HG03064 (cell line): Measurements from ENCODE around the gene SNRPD3.
"Not testable (repeated sequence)": the region's sequence is repeated elsewhere in the genome, so short reads cannot be mapped to it uniquely, and the experiment has no call there.

Experiments
- ATAC-seq: cut with Tn5 transposase; IDR thresholded peaks from one replicate; pipeline ENCODE4 v1.9.1; 2021; ENCODE audit warnings: low read depth; ENCODE audit not compliant: unreplicated experiment

SNRPD3 gene

GRCh38 chr22:24530968-24531367, 24.8 kb upstream of the SNRPD3 start:
- not testable (repeated sequence) for ATAC-seq

- ATAC-seq, result no peak
Measured at GRCh38 chr22:24532075-24532474, 23.7 kb upstream of the SNRPD3 start.

GRCh38 chr22:24535348-24535747, 20.5 kb upstream of the SNRPD3 start:
- ATAC-seq, result no peak

GRCh38 chr22:24536089-24536488, 19.7 kb upstream of the SNRPD3 start:
- ATAC-seq, result no peak

- ATAC-seq, result no peak
Measured at GRCh38 chr22:24540470-24540869, 15.3 kb upstream of the SNRPD3 start.

GRCh38 chr22:24541681-24542515, 13.9 kb upstream of the SNRPD3 start:
- no peak for ATAC-seq

- no peak for ATAC-seq
Measured at GRCh38 chr22:24542641-24543040, 13.2 kb upstream of the SNRPD3 start.

GRCh38 chr22:24543185-24543601, 12.6 kb upstream of the SNRPD3 start:
- no peak for ATAC-seq

- no peak for ATAC-seq
Measured at GRCh38 chr22:24543679-24544243, 12.0 kb upstream of the SNRPD3 start.

GRCh38 chr22:24548812-24549211, 7.0 kb upstream of the SNRPD3 start:
- no peak for ATAC-seq

- no peak for ATAC-seq
Measured at GRCh38 chr22:24550028-24550901, 5.5 kb upstream of the SNRPD3 start.

- no peak for ATAC-seq
Measured at GRCh38 chr22:24550902-24551435, 4.8 kb upstream of the SNRPD3 start.

- ATAC-seq, result not testable (repeated sequence)
Measured at GRCh38 chr22:24552503-24553286, 3.1 kb upstream of the SNRPD3 start.

- ATAC-seq, result no peak
Measured at GRCh38 chr22:24553597-24554312, 2.0 kb upstream of the SNRPD3 start.

- no peak for ATAC-seq
Measured at GRCh38 chr22:24554313-24555164, 1.3 kb upstream of the SNRPD3 start, which contains the start of gene GUCD1. Gene GUCD1, minus strand, starts transcription at chr22:24555138. Its CDS starts 147 bp downstream, at chr22:24554991.

GRCh38 chr22:24559471-24559870, 3.7 kb downstream of the SNRPD3 start:
- no peak for ATAC-seq

- no peak for ATAC-seq
Measured at GRCh38 chr22:24563246-24563645, 7.4 kb downstream of the SNRPD3 start.

GRCh38 chr22:24564376-24565058, 8.7 kb downstream of the SNRPD3 start:
- no peak for ATAC-seq
